ENCODE data around the gene SUPT5H.

SUPT5H gene

DNA sequence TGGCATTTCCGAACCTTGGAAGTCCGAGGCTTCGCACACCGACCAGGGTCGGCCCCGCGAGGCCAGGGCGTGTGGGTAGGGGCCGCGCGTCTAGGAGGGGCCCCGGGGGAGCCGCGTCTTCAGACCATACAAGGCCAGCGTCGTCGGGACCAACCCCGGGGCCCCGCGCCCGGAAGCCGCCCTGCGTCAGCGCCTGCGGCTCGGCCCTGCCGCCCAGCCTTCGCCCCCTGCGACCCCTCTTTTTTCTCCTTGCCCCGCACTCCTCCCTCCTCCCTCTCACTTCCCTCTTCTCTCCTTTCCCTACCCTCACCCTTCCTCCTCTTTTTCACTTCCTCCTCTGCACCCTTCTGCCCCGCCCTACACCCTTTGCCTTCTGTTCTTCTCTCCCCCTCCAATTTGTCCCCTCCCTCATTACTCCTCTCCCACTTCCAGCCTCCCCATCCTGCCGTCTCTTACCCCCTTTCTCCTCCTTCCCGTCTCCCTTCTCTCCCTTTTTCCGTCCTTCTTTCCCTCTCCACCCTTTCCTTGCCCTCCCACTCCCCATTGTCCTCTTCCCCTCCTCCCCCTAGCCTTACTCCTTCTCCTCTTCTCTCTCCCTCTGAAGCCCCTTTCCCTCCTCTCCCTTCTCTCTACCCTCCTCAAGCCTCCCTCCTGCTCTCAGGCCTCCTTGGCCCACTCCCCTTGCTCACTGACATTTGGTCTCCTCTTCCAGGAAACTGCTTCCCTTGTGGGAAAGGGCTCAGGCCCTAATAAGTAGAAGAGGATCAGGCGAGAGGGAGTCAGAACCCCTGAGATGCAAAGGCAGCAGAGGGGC lies 35.2 kb upstream of the SUPT5H start:
- no peak for DNase-seq (ENCODE audit: low read depth)
- peak overlapping the region; percentile 41 for H3K4me3 ChIP-seq (ENCODE audit: low read length)
- TF ChIP-seq, protein P1, sequence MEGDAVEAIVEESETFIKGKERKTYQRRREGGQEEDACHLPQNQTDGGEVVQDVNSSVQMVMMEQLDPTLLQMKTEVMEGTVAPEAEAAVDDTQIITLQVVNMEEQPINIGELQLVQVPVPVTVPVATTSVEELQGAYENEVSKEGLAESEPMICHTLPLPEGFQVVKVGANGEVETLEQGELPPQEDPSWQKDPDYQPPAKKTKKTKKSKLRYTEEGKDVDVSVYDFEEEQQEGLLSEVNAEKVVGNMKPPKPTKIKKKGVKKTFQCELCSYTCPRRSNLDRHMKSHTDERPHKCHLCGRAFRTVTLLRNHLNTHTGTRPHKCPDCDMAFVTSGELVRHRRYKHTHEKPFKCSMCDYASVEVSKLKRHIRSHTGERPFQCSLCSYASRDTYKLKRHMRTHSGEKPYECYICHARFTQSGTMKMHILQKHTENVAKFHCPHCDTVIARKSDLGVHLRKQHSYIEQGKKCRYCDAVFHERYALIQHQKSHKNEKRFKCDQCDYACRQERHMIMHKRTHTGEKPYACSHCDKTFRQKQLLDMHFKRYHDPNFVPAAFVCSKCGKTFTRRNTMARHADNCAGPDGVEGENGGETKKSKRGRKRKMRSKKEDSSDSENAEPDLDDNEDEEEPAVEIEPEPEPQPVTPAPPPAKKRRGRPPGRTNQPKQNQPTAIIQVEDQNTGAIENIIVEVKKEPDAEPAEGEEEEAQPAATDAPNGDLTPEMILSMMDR (IDR thresholded peaks at IDR 0.05; ENCODE audit: insufficient read depth, low read depth, low read length, missing control alignments), result no peak

DNA sequence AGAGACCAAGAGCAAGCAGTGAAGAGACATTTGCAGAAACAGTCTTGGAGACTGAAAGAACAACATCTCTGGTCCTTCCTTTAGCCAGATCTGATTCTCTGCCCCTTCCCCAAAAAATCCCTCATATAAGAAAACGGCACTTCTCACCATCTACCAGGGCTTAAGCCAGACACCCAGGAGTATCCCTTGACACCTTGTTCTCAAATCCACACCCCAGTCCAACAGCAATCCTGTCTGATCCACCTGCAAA lies 34.6 kb upstream of the SUPT5H start:
- TF ChIP-seq, protein P1 (IDR thresholded peaks at IDR 0.05; ENCODE audit: insufficient read depth, low read depth, low read length, missing control alignments), result no peak
- no peak overlapping the region for H3K4me3 ChIP-seq (ENCODE audit: low read length)
- DNase-seq (ENCODE audit: low read depth), result peak; percentile 31

DNA sequence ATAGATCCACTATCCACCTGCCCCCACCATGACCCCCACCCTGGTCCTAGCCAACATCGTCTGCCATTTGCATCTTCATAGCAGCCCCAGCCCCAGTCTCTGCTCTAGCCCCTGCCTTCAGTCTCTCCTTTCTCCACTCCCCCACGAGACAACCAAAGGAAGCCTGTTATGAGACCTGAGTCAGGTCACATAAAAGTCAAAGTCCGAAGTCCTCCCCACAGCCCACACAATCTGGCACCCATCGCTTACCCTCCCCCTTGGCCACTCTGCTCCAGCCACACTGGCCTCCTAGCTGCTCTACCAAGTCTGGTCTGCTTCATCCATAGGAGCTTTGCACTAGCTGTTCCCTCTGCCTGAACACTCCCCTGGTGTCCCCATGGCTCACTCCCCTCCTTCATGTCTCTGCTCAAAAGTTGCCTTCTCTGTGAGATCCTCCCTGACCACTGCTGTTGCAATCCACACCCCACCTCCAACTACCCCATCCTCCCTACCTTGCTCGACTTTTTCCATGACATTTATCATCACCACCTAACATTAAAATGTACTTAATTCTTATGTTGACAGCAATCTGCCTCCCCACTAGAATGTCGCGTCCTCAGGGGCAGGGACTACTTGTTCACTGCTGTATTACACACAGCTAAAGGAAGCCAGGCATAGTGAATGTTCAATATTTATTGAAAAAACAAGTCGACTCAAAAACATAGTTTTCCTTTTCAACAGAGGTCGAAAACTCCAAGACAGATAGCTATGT lies 34.1 kb upstream of the SUPT5H start:
- peak; percentile 55 for DNase-seq (ENCODE audit: low read depth)
- H3K4me3 ChIP-seq (ENCODE audit: low read length), result peak overlapping the region; percentile 41
- TF ChIP-seq, protein P1 (IDR thresholded peaks at IDR 0.05; ENCODE audit: insufficient read depth, low read depth, low read length, missing control alignments), result no peak

- DNase-seq (ENCODE audit: low read depth), result peak; percentile 90
- TF ChIP-seq, protein P1 (IDR thresholded peaks at IDR 0.05; ENCODE audit: insufficient read depth, low read depth, low read length, missing control alignments), result peak; percentile 97
- peak overlapping the region; percentile 41 for H3K4me3 ChIP-seq (ENCODE audit: low read length)
These were observed 33.6 kb upstream of the SUPT5H start for GRCh38 chr19:39411832-39412099.

- peak; percentile 100 for DNase-seq (ENCODE audit: low read depth)
- TF ChIP-seq, protein P1 (IDR thresholded peaks at IDR 0.05; ENCODE audit: insufficient read depth, low read depth, low read length, missing control alignments), result peak; percentile 73
- peak within 1 kb of the TSS; percentile 92 for H3K4me3 ChIP-seq (ENCODE audit: low read length)
These were observed 33.1 kb upstream of the SUPT5H start, which contains the start of gene PLEKHG2 for GRCh38 chr19:39412100-39412866. Gene PLEKHG2 (plus strand): TSS chr19:39412669. CDS start chr19:39414087, 1,418 bp downstream.

- TF ChIP-seq, protein P1 (IDR thresholded peaks at IDR 0.05; ENCODE audit: insufficient read depth, low read depth, low read length, missing control alignments), result no peak
- DNase-seq (ENCODE audit: low read depth), result no peak
- H3K4me3 ChIP-seq (ENCODE audit: low read length), result peak overlapping the region; percentile 92
These were observed 32.5 kb upstream of the SUPT5H start for GRCh38 chr19:39412867-39413271.
